GM19468 (cell line): ENCODE measurements around the gene HSD11B1.

ENCODE experiments used
- ATAC-seq: cut with Tn5 transposase; IDR thresholded peaks from one replicate; pipeline ENCODE4 v1.9.1; 2021; ENCODE audit warnings: mild to moderate bottlenecking, moderate library complexity, moderate number of reproducible peaks; ENCODE audit not compliant: unreplicated experiment; ENCODE audit errors: extremely low read depth

Gene HSD11B1

GRCh38 chr1:209775678-209776077, 71.0 kb downstream of the HSD11B1 start:
- ATAC-seq: no peak

DNA sequence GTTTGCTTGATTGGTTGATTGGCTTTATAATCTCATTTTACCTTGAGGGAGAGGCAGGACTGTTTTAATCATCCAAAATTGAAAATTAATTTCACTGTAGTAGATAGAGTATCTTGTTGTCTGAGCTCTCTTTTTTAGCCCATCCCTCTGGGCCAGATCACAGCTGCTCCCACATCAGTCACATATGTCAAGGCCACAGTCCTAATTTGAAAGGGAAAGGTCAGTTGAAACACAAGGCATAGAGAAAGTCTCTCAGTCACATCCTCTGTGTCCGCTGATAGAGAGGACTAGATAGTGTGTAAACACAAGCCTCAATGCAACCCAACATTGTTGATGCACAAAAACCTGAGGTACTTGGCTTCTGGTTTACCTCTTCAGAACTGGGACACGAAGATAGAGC, 72.9 kb downstream of the HSD11B1 start:
- ATAC-seq: no peak

- no peak for ATAC-seq
Measured at GRCh38 chr1:209778102-209778501, 73.5 kb downstream of the HSD11B1 start.

DNA sequence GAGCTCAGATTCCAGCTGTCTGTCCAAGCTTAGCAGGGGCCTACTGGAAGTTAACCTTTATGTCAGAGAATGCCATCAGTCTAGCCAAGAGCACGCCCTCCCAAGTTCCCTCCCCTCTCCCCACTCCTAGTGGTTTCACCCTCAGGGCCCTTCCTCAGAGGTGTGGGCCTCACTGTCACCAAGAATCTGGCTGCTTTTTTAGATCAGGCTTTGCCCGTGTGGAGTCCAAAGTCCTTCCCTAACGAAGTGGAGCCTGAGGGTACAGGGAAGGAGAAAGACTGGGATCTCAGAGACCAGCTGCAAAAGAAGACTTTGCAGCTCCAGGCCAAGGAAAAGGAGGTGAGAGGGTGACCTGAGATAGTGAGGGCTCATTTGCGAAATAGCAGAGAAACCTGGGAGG, 75.6 kb downstream of the HSD11B1 start:
- ATAC-seq: no peak

DNA sequence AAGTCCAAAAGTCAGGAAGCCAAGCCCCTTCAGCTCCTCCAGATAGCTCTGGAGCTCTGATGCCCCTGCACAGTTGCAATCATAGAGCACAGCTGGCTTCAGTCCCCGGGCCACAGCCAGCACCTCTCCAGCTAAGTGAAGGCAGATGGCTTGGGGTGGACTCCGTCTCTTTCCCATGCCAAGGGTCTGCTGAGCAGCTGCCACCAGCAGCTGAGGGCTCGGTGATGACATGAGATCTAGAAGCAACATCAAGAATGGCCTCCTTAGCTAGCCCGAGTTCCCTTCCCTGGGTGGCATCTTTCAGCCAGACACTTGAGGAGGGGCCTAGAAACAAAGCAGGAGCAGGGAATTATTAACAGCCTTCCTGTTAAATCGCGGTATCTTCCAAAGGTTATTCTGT, 78.7 kb downstream of the HSD11B1 start:
- ATAC-seq: no peak
